HG03457 (cell line): ENCODE data around the gene ZNF398.

ENCODE experiments used
- ATAC-seq: cut with Tn5 transposase; IDR thresholded peaks from one replicate; pipeline ENCODE4 v1.9.1; 2021; ENCODE audit warnings: moderate number of reproducible peaks; ENCODE audit not compliant: unreplicated experiment

The ZNF398 gene

DNA sequence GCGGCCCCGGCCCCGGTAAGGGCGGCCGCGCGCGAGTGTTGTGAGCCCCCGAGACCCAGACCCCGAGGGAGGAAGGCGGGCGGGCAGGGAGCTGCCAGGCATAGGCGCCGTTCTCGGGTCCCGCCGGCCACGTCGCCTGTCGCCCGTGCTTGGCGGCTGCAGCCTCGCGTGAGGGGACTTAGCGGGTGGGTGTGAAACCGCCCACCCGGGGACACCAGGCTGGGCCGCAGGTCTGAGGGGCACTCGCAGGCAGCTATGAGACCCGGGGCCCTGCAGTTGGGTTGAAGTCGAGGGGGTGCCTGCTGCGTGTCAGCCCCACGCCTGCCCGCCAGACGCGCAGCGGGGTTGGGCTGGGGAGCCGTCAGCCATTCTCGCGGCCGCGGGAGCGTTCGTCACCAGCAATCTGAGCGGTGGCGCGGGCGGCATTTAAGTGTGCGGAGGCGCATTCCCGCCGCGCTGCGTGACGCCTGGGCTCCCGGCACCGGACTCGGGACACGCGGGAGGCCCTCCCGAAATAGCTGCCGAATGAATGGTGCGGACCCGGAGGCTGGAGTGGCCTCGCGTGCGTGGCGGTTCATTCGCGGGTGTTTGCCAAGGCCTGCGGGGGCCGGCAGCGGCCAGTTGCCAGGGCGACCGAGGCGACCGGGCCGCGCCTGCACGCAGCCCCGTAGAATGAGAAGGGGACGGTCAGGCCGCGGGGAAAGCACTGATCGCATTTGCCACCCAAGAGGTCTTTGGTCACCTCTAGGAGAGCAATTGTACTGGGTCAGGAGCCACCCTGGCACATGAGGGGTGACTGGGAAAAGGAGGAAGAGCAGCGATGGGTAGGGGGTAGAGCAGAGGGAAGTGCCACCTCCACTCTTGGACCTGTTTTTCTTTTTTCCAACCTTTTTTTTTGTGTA lies 750 bp downstream of the ZNF398 start:
- ATAC-seq, result peak; percentile 30

DNA sequence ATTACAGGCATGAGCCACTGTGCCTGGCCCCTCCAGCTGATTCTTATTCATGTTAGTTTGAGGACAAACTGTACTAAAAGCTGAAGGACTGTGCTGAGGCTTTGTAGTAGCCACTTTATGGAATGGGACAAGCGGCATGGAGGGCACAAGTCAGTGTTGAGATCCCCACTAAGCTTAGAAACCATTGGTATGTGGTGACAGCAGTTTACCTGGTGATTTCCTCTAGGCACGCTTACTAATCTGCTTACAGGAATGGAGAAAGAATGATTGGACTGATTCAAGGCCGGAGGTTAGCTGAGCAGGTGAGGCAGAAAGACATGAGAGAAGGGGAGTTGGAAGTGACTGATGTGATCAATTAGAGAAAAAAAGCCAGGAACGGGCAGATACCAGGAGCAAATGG lies 3.7 kb downstream of the ZNF398 start:
- no peak for ATAC-seq

DNA sequence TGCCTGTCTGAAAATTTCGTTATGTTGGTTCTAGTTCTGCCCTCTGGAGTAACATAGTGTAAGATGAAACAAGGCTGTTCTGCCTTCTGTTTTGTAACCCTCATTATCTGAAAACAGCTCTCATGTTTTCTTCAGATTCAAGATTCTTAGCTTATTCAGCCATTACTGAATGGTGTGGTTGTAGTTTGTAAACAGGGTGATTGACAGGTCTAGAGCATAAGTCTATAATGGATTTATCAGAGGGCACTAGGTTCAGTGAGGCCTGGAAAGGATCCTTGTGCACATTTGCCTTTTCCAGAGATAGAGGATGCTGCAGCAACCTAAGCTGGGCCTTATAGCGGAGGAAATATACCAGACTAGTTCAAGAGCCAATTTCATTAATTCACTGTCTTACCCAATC lies 6.1 kb downstream of the ZNF398 start:
- ATAC-seq, result no peak

DNA sequence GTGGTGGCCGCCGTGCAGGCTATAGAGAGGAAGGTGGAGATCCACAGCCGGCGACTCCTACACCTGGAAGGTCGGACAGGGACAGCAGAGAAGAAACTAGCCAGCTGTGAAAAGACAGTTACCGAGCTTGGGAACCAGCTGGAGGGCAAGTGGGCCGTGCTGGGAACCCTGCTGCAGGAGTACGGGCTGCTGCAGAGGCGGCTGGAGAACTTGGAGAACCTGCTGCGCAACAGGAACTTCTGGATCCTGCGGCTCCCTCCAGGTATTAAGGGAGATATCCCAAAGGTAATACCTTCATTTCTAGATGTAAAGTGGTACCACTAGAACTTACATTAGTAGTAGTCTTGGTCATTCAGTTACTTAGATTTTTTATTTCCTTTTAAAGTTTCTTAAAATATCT lies 6.8 kb downstream of the ZNF398 start:
- no peak for ATAC-seq

DNA sequence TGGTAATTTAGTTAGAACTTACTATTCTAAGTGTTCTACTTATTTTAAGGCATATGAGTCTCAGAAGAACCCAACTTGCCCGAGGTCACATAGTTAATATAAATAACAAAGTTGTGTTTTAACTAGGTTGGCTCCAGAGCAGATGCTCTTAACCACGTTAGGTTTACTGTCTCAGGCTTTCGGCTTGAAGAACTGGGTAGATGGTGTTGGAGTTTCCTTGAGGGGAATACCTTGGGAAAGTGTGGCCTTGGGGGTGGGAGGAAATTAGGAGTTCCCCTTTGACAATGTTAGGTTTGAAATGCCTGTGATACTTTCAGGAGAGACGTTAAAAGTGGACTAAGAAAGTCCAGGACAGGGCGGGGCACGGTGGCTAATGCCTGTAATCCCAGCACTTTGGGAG lies 9.6 kb downstream of the ZNF398 start:
- no peak for ATAC-seq

DNA sequence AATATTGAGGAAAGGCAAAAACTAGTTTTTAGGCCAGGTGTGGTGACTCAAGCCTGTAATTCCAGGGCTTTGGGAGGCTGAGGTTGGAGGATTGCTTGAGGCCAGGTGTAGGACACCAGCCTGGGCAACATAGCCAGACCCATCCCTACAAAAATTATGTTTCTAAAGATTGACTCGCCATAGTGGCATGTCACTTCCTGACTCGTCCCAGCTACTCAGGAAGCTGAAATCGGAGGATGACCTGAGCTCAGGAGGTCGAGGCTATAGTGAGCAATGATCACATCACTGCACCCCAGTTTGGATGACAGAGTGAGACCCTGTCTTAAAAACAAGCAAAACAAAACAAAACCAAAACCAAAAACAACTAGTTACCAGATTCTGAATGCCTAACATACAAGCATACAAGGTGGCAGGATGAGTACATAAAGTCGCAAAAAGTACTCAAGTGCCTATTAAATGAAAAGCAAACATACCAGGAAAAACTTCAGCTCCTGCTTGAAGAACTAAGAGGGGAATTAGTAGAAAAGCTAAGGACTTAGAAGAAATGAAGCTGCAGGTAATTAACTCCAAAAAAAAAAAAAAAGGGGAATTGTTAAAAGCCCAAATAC lies 14.1 kb downstream of the ZNF398 start:
- no peak for ATAC-seq

DNA sequence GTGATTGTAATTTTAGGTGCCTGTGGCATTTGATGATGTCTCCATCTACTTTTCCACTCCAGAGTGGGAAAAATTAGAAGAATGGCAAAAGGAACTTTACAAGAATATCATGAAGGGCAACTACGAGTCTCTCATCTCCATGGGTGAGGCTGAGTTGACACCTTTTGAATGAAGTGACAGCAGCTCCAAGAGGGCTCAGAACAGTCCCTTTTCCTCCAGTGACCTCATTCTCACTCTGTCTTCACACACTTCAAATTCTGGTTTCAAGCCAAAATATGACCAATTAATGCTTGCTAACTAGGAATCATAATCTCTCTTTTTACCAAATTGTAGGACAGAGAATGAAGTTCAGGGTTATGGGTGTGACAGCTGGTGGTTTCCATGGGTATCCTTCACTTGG lies 18.9 kb downstream of the ZNF398 start:
- no peak for ATAC-seq

DNA sequence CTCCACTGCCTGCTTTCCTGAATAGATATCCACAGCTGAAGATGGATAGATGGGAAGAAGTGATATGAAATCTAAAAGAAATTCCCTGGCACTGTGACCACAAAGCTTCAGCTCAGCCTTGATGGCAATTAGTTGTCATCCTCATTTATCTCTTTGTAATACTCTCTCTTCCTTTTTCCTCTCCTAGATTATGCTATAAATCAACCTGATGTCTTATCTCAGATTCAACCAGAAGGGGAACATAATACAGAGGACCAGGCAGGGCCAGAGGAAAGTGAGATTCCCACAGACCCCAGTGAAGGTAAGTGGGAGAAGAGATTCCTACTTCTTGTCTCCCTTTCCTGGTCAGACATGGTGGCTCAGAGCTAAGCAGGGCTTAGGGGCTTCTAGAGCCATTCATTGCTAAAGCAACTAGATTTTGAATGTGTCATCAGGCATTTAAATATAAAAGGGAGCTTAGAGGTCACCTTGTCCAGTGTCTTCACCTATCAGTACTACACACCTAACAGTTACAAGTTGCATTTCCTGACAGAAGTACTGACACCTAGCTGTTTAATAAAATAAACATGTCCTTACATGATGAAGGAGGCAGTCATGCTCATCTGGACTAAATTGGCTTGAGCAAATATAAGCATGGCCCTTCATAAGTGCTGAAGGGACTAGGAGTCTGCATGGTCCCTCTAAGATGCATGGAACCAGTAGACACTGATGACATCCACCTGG lies 19.5 kb downstream of the ZNF398 start:
- ATAC-seq, result no peak

DNA sequence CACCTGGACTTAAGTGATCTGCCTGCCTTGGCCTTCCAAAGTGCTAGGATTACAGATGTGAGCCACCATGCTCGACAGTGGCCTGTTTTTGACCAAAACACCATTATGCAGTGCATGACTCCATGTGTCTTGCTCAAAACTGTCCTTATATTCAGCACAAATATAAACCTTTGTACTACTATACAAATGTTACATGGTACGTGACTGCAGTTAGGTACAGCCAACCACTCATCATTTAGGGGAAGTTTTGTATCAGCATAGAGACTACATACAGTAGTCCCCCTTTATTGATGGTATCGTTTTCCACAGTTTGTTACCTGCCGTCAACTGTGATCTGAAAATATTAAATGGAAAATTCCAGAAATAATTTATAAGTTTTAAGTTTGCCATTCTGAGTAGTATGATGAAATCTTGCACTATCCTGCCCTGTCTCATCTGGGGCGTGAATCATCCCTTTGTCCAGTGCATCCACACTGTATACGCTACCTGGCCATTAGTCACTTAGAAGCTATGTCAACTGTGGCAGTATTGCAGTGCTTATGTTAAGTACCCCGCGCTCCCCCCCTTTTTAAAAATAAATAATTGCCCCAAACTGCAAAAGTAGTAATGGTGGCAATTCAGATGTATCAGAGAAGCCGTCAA lies 24.8 kb downstream of the ZNF398 start:
- no peak for ATAC-seq

DNA sequence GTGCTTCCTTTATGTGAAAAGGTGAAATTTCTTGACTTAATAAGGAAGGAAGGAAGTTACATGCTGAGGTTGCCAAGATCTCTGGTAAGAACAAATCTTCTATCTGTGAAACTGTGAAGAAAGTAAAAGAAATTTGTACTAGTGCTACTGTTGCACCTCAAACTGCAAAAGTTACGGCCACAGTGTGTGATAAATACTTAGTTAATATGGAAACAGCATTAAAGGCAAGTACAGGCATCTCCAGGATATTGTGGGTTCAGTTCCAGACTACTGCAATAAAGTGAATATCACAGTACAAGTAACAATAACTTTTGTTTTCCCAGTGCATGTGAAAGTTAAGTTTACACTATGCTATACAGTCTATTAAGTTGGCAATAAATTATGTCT lies 25.3 kb downstream of the ZNF398 start:
- no peak for ATAC-seq

DNA sequence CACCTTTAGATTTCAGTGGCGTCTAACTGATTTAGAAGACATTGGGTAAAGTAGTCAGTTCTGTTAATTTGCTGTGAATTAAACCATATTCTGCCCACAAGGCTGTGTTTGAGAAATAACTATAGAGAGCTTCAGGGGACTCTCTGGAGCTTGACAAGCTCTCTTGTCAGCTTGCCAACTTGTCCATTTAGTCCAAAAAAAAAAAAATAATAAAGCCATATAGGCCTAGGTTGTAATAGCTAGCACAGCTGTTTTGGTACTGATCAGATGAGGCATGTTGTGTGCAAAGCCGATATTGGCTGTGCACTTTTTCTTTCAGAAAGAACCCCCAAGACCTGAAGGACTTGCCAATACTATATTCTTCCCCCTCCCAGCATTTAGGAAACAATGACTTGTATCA lies 27.9 kb downstream of the ZNF398 start:
- ATAC-seq, result no peak

DNA sequence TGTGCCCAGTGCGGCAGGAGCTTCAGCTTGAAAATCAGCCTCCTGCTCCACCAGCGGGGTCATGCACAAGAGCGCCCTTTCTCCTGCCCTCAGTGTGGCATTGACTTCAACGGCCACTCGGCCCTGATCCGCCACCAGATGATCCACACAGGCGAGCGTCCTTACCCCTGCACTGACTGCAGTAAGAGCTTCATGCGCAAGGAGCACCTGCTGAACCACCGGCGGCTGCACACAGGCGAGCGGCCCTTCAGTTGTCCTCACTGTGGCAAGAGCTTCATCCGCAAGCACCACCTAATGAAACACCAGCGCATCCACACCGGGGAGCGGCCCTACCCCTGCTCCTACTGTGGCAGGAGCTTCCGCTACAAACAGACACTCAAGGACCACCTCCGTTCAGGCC lies 32.0 kb downstream of the ZNF398 start:
- no peak for ATAC-seq

DNA sequence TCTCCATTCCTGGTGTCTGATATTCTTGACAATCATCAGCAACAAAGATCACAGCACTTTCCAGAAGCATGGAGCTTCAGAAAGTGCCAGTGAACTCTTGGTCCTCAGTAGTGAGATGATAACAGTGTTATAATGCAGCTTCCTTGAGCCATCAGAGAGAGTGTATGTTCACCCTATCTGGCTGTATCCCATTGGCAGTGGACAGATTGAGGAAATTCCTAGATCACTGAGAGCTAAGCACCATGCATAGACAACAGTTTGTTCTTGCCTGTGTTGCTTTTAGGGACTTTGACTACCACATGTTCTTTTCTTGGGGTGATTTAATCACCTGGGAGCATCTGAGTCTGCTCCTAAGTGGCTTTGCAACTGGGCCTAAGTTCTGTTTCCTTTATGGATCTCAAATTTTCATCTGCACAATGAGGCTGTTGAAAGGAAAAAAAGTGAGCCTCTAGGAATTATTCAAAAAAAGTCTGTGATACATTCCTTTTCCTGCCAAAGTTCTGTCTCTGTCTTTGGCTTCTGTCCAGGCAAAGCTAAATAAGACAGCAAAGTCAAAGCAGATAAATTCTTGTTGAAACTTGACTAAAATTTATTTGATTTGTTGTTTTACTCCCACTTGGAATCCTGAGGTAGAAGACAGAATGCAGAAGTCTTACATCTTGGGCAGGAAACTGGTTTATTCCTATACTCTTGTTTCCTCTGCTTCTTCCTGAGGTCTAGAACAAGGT lies 33.6 kb downstream of the ZNF398 start:
- no peak for ATAC-seq

DNA sequence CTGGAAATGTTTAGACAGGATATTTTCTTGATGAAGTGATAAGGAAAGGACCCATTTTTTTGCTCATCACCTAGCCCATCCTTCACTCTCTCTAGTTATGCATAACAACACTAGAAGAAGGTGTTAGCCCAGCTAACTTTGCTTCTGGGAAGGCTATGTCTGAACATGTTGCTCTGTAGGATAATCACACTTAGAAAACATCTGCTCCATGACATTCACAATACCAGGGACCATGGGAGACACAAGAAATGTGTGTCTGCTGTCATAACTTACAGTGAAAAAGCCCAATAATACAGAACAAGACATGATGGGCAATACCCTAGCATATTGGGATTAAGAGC lies 34.2 kb downstream of the ZNF398 start:
- no peak for ATAC-seq

DNA sequence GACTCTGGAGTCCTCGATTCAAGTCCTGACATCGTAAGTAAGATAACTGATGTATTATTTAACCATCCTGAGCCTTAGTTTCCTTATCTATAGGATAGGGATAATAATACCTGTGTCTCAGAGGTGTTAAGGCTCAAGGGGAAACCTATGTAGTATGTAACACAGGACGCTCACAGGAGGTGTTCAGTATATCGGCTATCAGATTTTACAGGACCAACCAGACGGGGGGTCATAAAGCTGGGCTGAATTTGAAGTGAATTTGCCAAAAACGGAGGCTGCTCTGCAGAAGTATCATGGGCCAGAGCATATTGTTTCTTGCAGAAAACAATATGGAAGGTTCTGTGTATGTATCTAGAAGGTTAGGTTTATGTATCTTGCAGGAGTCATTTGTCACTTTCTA lies 37.0 kb downstream of the ZNF398 start:
- ATAC-seq, result no peak

DNA sequence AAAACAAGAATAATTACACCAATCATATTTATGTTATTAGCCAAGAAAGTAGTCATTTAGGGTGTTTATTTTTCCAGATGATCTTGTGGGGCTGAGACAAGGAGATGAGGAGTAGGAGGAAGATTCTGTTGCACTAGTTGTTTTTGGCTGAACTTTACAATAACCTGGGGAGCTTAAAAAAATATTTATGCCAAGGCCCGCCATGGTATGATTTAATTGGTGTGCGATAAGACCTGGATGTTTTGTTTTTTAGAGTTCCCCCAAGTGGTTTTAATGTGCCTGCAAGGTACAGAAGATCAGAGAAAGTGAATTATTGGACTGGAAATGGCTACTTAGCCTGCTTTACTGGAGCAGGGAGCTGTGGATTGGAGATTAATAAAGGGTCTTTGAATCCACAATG lies 41.0 kb downstream of the ZNF398 start:
- no peak for ATAC-seq

DNA sequence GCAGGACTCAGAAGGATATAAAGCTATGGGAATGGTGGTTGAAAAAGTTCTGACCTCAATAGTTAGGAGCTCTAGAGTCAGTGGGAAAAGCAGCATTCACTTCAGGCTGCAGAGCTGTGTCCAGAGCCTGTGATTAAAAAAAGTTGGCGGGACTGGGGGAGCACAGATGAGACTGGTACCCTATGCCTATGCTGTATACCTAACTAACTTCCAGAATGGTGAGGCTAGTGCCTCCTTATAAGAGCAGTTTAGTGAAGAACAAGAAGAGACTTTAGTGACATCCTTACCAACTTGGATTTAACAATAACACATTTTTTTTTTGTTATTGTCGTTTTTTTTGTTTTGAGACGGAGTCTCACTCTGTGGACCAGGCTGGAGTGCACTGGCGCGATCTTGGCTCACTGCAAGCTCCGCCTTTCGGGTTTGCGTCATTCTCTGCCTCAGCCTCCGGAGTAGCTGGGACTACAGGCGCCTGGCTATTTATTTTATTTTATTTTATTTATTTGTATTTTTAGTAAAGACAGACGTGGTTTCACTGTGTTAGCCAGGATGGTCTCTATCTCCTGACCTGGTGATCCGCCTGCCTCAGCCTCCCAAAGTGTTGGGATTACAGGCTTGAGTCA lies 41.5 kb downstream of the ZNF398 start:
- no peak for ATAC-seq

DNA sequence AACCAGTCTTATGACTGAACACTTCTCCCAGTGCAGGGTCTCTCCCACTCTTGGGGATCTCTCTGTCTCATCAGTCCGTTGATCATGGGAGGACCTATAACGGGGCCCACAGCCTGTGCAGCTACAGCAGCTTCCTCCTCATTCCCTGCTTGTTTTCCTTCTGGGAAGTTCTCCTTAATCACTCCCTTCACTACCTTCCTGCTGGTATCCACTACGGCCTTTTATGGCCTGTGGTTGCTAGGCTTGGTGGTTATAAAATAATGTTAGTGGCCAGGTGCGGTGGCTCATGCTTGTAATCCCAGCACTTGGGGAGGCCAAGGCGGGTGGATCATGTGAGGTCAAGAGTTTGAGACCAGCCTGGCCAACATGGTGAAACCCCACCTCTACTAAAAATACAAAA lies 44.6 kb downstream of the ZNF398 start:
- ATAC-seq, result no peak

DNA sequence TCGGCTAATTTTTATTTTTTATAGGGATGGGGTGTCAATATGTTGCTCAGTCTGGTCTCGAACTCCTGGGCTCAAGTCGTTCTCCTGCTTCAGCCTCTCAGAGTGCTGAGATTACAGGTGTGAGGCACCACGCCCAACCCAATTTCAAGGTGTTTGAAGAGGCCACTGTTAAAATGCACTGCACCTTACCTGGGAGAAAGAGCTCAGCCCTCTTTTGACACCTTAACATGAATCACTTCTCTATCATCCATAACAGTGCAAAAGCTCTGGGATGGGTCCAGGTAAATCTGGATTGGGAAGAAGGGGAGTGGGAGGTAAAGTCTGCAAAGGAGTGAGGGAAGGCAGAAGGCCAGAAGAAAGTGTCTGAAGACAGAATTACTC lies 47.5 kb downstream of the ZNF398 start:
- ATAC-seq, result no peak
